GM23338 (cell line): ENCODE data around the gene MRPL22.

ENCODE experiments used
- CTCF ChIP-seq, 2 experiments: fragments of 200-600 bp in 1 of 2; sonication (generic) in 1 of 2; conservative IDR thresholded peaks; 2 replicates each; pipeline versions ENCODE4 v1.5.1 to v1.6.1; 2016 to 2017; ENCODE audit warnings: antibody characterized with exemption in 2 of 2, low read depth in 2 of 2, mild to moderate bottlenecking in 2 of 2, moderate library complexity in 1 of 2
- EZH2 ChIP-seq: fragments of 200-600 bp; sonication (generic); IDR thresholded peaks from one replicate; pipeline ENCODE4 v1.8.0; 2017; ENCODE audit warnings: antibody characterized with exemption, mild to moderate bottlenecking, low read depth; ENCODE audit not compliant: unreplicated experiment
- EZH2phosphoT487 ChIP-seq: fragments of 200-600 bp; sonication (generic); IDR thresholded peaks from one replicate; pipeline ENCODE4 v1.8.1; 2018; ENCODE audit warnings: antibody characterized with exemption; ENCODE audit not compliant: unreplicated experiment
- JUNB ChIP-seq: IDR thresholded peaks from one replicate; pipeline ENCODE4 v1.6.1; 2016; ENCODE audit warnings: antibody characterized with exemption; ENCODE audit not compliant: unreplicated experiment
- NANOG ChIP-seq: IDR thresholded peaks from 2 replicates; pipeline ENCODE4 v1.6.1; 2016; ENCODE audit warnings: antibody characterized with exemption, borderline replicate concordance
- POLR2AphosphoS5 ChIP-seq: IDR thresholded peaks from 2 replicates; pipeline ENCODE4 v1.6.1; 2016; ENCODE audit warnings: antibody characterized with exemption, low read depth
- STAT1 ChIP-seq: IDR thresholded peaks from one replicate; pipeline ENCODE4 v1.6.1; 2016; ENCODE audit warnings: antibody characterized with exemption; ENCODE audit not compliant: unreplicated experiment
- ZNF114 ChIP-seq: fragments of 250-450 bp; sonication (Bioruptor Pico); IDR thresholded peaks from 2 replicates; pipeline ENCODE4 v1.5.0; 2020; ENCODE audit warnings: mild to moderate bottlenecking, moderate library complexity
- ZNF331 ChIP-seq: fragments of 250-450 bp; sonication (Bioruptor Pico); IDR thresholded peaks from 2 replicates; pipeline ENCODE4 v1.5.0; 2020; ENCODE audit warnings: low read depth, mild to moderate bottlenecking, moderate library complexity
- TF ChIP-seq, protein P1 (sequence below): IDR thresholded peaks from one replicate; pipeline ENCODE4 v1.6.1; 2018; ENCODE audit warnings: antibody characterized with exemption; ENCODE audit not compliant: unreplicated experiment
- TF ChIP-seq, protein P2 (sequence below): IDR thresholded peaks from 2 replicates; pipeline ENCODE4 v1.6.1; 2016; ENCODE audit warnings: antibody characterized with exemption

DNA sequence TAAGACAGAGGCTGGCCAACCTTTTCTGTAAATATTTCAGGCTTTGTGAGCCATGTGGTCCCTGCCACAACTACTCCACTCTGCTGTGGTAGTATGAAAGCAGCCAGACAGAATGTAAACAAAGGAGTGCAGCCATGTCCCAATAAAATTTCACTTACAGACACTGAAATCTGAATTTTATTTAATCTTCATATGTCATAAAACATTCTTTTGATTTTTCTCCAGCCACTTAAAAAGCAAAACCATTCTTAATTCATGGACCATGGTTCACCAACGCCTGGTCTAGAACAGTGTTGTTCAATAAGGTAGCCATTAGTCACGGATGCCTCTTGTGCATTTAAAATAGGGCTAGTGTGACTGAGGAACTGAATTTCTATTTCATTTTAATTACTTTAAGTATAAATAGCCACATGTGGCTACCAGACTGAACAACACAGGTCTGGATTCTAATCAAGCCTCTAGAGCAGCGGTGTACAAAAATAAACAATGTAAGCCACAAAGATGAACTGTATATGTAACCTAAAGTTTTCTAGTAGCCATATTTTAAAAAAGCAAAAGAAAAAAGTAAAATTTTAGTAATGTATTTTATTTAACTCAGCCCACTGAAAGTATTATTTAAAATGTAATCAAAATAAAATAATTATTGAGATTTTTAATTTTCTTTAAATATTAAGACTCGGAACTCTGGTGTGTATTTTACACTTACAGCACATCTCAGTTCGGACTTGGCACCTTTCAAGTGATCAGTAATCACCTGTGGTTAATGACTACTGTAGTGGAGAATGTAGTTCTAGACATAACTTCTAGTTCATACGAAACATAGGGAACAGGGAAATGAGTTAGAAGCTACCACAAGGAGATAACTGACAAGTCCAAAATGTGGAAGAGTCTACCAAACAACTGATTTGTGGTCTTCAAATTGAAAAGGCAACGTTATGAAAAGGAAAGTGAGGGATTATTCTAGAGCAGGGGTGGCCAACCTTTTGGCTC lies 17.1 kb upstream of the MRPL22 start:
- TF ChIP-seq CTCF (conservative IDR thresholded peaks at IDR 0.05; ENCODE audit: low read depth in 2 of 2) (no peak), POLR2AphosphoS5 (no peak), EZH2 (no peak), ZNF331 (CRISPR knock-in tag) (no peak), EZH2phosphoT487 (no peak), JUNB (no peak), NANOG (no peak), ZNF114 (CRISPR knock-in tag) (no peak), STAT1 (no peak)
- TF ChIP-seq, protein P1, sequence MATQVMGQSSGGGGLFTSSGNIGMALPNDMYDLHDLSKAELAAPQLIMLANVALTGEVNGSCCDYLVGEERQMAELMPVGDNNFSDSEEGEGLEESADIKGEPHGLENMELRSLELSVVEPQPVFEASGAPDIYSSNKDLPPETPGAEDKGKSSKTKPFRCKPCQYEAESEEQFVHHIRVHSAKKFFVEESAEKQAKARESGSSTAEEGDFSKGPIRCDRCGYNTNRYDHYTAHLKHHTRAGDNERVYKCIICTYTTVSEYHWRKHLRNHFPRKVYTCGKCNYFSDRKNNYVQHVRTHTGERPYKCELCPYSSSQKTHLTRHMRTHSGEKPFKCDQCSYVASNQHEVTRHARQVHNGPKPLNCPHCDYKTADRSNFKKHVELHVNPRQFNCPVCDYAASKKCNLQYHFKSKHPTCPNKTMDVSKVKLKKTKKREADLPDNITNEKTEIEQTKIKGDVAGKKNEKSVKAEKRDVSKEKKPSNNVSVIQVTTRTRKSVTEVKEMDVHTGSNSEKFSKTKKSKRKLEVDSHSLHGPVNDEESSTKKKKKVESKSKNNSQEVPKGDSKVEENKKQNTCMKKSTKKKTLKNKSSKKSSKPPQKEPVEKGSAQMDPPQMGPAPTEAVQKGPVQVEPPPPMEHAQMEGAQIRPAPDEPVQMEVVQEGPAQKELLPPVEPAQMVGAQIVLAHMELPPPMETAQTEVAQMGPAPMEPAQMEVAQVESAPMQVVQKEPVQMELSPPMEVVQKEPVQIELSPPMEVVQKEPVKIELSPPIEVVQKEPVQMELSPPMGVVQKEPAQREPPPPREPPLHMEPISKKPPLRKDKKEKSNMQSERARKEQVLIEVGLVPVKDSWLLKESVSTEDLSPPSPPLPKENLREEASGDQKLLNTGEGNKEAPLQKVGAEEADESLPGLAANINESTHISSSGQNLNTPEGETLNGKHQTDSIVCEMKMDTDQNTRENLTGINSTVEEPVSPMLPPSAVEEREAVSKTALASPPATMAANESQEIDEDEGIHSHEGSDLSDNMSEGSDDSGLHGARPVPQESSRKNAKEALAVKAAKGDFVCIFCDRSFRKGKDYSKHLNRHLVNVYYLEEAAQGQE: no peak
- TF ChIP-seq, protein P2, sequence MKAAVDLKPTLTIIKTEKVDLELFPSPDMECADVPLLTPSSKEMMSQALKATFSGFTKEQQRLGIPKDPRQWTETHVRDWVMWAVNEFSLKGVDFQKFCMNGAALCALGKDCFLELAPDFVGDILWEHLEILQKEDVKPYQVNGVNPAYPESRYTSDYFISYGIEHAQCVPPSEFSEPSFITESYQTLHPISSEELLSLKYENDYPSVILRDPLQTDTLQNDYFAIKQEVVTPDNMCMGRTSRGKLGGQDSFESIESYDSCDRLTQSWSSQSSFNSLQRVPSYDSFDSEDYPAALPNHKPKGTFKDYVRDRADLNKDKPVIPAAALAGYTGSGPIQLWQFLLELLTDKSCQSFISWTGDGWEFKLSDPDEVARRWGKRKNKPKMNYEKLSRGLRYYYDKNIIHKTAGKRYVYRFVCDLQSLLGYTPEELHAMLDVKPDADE: no peak
